ENCODE results near the gene DPYSL5.

Gene DPYSL5

DNA sequence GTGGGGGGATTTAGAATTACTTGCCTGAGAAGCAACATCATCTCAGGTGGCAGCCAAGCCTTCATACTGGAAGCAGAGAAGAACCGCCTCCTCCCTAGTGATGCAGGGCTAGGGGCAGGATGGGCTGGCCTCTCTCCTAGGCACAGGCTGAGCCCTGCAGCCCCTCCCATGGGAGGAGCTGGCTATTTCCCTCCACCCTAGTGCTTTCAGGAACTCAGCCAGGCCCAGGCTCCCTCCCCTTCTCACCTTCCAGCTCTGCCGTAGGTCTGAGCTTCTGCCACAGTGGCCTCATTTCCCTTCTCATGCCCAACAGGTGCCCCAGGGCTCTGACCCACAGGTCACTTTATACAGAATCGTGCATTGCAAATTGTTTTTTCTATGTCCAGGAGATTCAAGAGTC, 31.0 kb upstream of the DPYSL5 start:
- H3K9me3 ChIP-seq (ENCODE audit: severe bottlenecking): no peaks in the 10 kb centered on the region
- TF ChIP-seq, protein P1, sequence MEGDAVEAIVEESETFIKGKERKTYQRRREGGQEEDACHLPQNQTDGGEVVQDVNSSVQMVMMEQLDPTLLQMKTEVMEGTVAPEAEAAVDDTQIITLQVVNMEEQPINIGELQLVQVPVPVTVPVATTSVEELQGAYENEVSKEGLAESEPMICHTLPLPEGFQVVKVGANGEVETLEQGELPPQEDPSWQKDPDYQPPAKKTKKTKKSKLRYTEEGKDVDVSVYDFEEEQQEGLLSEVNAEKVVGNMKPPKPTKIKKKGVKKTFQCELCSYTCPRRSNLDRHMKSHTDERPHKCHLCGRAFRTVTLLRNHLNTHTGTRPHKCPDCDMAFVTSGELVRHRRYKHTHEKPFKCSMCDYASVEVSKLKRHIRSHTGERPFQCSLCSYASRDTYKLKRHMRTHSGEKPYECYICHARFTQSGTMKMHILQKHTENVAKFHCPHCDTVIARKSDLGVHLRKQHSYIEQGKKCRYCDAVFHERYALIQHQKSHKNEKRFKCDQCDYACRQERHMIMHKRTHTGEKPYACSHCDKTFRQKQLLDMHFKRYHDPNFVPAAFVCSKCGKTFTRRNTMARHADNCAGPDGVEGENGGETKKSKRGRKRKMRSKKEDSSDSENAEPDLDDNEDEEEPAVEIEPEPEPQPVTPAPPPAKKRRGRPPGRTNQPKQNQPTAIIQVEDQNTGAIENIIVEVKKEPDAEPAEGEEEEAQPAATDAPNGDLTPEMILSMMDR (IDR thresholded peaks at IDR 0.05; ENCODE audit: low read depth, low read length): no peak
- no peaks in the 10 kb centered on the region for H3K36me3 ChIP-seq
- no peaks in the 10 kb centered on the region for H3K27me3 ChIP-seq (ENCODE audit: insufficient read depth, low read depth, severe bottlenecking)
- H3K27ac ChIP-seq: no peak overlapping the region
- no peak overlapping the region for H3K4me3 ChIP-seq (ENCODE audit: low read depth, low read length)
- DNase-seq: peak; percentile 61

DNA sequence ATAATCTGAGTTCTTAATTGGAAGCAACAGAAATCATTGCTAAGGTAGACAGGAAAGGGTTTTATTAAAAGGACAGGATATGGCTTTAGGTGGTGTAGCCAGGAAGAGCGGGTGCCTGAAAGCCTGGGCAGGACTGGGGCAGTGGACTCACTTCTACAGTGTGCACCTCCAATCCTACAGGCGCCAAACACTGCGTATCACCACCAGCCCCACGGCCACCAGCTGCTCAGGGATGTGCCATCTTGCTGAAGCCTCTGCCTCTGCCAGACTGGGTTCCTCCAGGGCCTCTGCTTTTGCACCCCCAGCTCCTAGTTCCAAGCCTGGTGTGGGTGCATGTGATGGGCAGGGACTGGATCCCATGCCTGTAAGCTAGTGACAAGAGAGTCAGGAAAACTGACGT, 29.7 kb upstream of the DPYSL5 start:
- Histone ChIP-seq H3K27ac (no peak overlapping the region), H3K9me3 (ENCODE audit: severe bottlenecking) (no peaks in the 10 kb centered on the region), H3K27me3 (ENCODE audit: insufficient read depth, low read depth, severe bottlenecking) (no peaks in the 10 kb centered on the region), H3K4me3 (ENCODE audit: low read depth, low read length) (no peak overlapping the region), H3K36me3 (no peaks in the 10 kb centered on the region)
- DNase-seq: no peak
- TF ChIP-seq, protein P1 (IDR thresholded peaks at IDR 0.05; ENCODE audit: low read depth, low read length): no peak

GRCh38 chr2:26818972-26819371, 29.0 kb upstream of the DPYSL5 start:
- Histone ChIP-seq H3K36me3 (no peaks in the 10 kb centered on the region), H3K9me3 (ENCODE audit: severe bottlenecking) (no peaks in the 10 kb centered on the region), H3K27me3 (ENCODE audit: insufficient read depth, low read depth, severe bottlenecking) (no peaks in the 10 kb centered on the region), H3K27ac (no peak overlapping the region), H3K4me3 (ENCODE audit: low read depth, low read length) (no peak overlapping the region)
- no peak for DNase-seq
- TF ChIP-seq, protein P1 (IDR thresholded peaks at IDR 0.05; ENCODE audit: low read depth, low read length): no peak

DNA sequence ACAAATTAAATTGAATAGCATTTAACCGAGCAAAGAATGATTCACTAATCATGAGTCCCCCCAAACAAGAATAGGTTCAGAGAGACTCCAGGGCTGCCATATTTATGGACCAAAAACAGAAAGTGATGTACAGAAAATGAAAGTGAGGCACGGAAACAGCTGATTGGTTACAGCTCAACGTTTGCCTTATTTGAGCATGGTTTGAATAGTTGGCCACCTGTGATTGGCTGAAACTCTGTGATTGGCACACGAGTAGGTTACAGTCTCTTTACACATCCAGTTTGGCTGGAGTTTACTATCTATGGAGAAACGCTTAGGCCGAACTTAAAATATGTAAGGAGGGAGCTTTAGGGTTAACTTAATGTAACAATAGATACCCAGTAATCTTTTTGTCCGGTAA, 27.0 kb upstream of the DPYSL5 start:
- Histone ChIP-seq H3K27me3 (ENCODE audit: insufficient read depth, low read depth, severe bottlenecking) (no peaks in the 10 kb centered on the region), H3K36me3 (no peaks in the 10 kb centered on the region), H3K9me3 (ENCODE audit: severe bottlenecking) (no peaks in the 10 kb centered on the region), H3K27ac (no peak overlapping the region), H3K4me3 (ENCODE audit: low read depth, low read length) (no peak overlapping the region)
- no peak for DNase-seq
- TF ChIP-seq, protein P1 (IDR thresholded peaks at IDR 0.05; ENCODE audit: low read depth, low read length): no peak

DNA sequence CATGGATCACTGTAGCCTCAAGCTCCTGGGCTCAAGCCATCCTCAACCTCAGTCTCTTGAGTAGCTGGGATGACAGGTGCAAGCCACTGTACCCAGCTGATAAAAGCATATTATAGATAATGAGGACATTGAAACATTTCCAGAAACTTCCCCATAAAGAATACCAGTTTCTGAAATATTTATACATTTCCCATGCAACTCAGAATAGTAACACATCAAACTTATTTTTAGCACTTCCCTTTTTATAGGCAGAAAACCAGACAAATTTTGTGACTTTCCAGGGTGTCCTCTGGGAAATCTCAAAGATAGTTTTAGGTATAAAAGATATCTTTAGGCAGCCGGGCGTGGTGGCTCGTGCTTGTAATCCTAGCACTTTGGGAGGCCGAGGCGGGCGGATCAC, 25.1 kb upstream of the DPYSL5 start:
- Histone ChIP-seq H3K36me3 (no peaks in the 10 kb centered on the region), H3K27me3 (ENCODE audit: insufficient read depth, low read depth, severe bottlenecking) (no peaks in the 10 kb centered on the region), H3K27ac (no peak overlapping the region), H3K4me3 (ENCODE audit: low read depth, low read length) (no peak overlapping the region), H3K9me3 (ENCODE audit: severe bottlenecking) (no peaks in the 10 kb centered on the region)
- no peak for DNase-seq
- TF ChIP-seq, protein P1 (IDR thresholded peaks at IDR 0.05; ENCODE audit: low read depth, low read length): no peak

DNA sequence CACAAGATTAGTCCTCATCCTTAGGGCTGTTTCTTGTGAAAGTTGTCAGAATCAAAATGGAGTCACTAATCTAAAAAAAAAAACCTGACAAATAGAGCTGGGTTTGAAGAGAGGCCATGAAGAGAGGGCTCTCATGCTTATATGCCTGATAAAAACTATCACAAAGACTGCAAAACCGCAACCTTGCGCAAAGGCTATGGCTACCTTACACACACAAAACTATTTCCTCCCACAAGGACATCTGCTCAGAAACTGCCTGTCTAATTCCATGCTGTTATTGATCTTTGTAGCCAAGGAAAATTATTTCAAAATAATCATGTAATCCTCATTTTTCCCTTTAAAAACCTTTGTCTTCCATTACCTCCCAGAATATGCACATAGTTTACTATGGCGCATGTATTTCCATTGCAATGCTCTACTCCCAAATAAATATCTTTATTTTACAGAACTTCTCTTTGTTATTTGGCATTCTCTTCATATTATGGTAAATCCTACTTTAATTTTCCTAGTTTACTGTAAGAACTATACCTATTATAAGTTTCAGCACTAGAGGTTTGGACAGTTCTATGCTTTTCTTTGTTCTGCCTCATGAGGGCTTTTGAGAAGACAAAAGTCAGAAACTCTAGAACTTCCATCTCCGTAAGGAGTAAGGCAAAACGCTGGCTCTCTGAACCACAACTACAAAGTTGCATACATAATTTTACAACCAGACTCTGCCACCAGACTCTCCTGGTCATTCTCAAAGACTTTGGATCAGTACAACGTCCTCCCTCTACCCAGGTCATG, 9.6 kb upstream of the DPYSL5 start:
- Histone ChIP-seq H3K27ac (no peak overlapping the region), H3K36me3 (no peaks in the 10 kb centered on the region), H3K4me3 (ENCODE audit: low read depth, low read length) (no peak overlapping the region), H3K9me3 (ENCODE audit: severe bottlenecking) (no peaks in the 10 kb centered on the region), H3K27me3 (ENCODE audit: insufficient read depth, low read depth, severe bottlenecking) (no peaks in the 10 kb centered on the region)
- TF ChIP-seq, protein P1 (IDR thresholded peaks at IDR 0.05; ENCODE audit: low read depth, low read length): no peak
- no peak for DNase-seq
